Right lobe of liver (tissue), 6 donors: ENCODE results near the gene HIGD1B. TPM values are rescaled to one million over a fixed set of nuclear protein-coding genes. Genes with fewer than 3 reads are reported as not detected.

ENCODE experiments used
- ATAC-seq, 4 donors: fragments of 200-7000 bp; cut with Tn5 transposase; one replicate each; pipeline ENCODE4 v1.9.1; 2020; ENCODE audit warnings: mild to moderate bottlenecking in 4 of 4, moderate library complexity in 4 of 4
- DNase-seq, 3 donors: peaks; one replicate each; pipeline ENCODE4 v3.0.0-alpha.2; 2020
- H3K27ac ChIP-seq, 3 donors: fragments of 200-600 bp; one replicate each; pipeline ENCODE4 v1.8.0; 2022
- H3K27me3 ChIP-seq, 2 donors: fragments of 200-600 bp; one replicate each; pipeline ENCODE4 v1.8.0; 2022
- H3K36me3 ChIP-seq, 4 donors: fragments of 200-600 bp; sonication (generic) in 1 of 4; one replicate each; pipeline versions ENCODE4 v1.5.1 to v1.8.0; 2017 to 2022; ENCODE audit warnings: control low read depth in 1 of 4
- H3K4me1 ChIP-seq, 4 donors: fragments of 200-600 bp; sonication (generic) in 1 of 4; one replicate each; pipeline versions ENCODE4 v1.5.1 to v1.8.0; 2017 to 2022; ENCODE audit warnings: control low read depth in 1 of 4
- H3K4me3 ChIP-seq, 3 donors: fragments of 200-600 bp; one replicate each; pipeline ENCODE4 v1.8.0; 2022
- H3K9me3 ChIP-seq, 4 donors: fragments of 200-600 bp; sonication (generic) in 1 of 4; one replicate each; pipeline versions ENCODE4 v1.5.1 to v1.8.0; 2017 to 2022; ENCODE audit warnings: control low read depth in 1 of 4
- CTCF ChIP-seq, 4 donors: fragments of 200-600 bp in 3 of 4; fragments of 450-650 bp in 1 of 4; IDR thresholded peaks; one replicate each; pipeline versions ENCODE4 v1.5.1 to v1.8.0; 2016 to 2022; ENCODE audit warnings: antibody characterized with exemption in 4 of 4, mild to moderate bottlenecking in 2 of 4
- POLR2A ChIP-seq: fragments of 450-650 bp; IDR thresholded peaks from one replicate; pipeline ENCODE4 v1.6.1; 2017; ENCODE audit warnings: antibody characterized with exemption, mild to moderate bottlenecking
- WGBS: methylation state at CpG from one replicate; pipeline ENCODE4 v1.1.6; 2018; ENCODE audit warnings: low coverage, low lambda C conversion rate; ENCODE audit not compliant: insufficient coverage; ENCODE audit errors: missing lambda C conversion rate; 5-methylcytosine and 5-hydroxymethylcytosine counted together
- intact Hi-C, 2 donors: fragments of 100-400 bp; cut with DNase I; formaldehyde crosslinking; loops; one replicate each; pipeline versions ENCODE4 v1.11.2 to v1.14.1; 2022
- small RNA-seq, 2 experiments: library from RNA; depleted of rRNA; stranded (forward); fragments of <200 nt; gene quantifications; one replicate each; pipeline ENCODE3, GENCODE V24; 2016
- total RNA-seq, 6 experiments: library from RNA; depleted of rRNA in 2 of 6; stranded (reverse); fragments of >200 nt in 2 of 6; fragmentation: NEBNext Ultra II Directional in 3 of 6; extraction: Animal tissue kit (Norgen Biotek cat#: 25700) in 3 of 6; gene quantifications; one replicate each; pipeline versions ENCODE4 v1.1.0 to v1.2.4, GENCODE V29; 2016 to 2023
- donor health status: DM: no; HTN: yes; CAD: no.
- donor health status: DM: no; HTN: no; CAD: no.
- donor health status: DM: no; HTN: no; CAD: no.
- donor health status: DM: no; HTN: yes; CAD: no.
- donor health status: DM: no; HTN: yes; CAD: no.

Gene HIGD1B
- total RNA-seq, 6 experiments from 2014 or later = not detected

GRCh38 chr17:44892250-44892649, 44.6 kb downstream of the HIGD1B start:
- no peaks in the 10 kb centered on the region for H3K9me3 ChIP-seq
- intact Hi-C loops = no loop called here
- H3K36me3 ChIP-seq = peaks cover 2 to 17% (median 5%) of the 10 kb centered on the region in 4 donors
- no peak overlapping the region for H3K27ac ChIP-seq
- H3K27me3 ChIP-seq = no peaks in the 10 kb centered on the region
- H3K4me1 ChIP-seq = peaks cover 0 to 6% (median 0%) of the 10 kb centered on the region in 4 donors
- no peak for DNase-seq
- TF ChIP-seq CTCF (IDR thresholded peaks at IDR 0.05) = no peak
- no peak for TF ChIP-seq POLR2A
- H3K4me3 ChIP-seq = no peak overlapping the region
- no peak for ATAC-seq

- DNase-seq = no peak
- no peaks in the 10 kb centered on the region for H3K9me3 ChIP-seq
- H3K27me3 ChIP-seq = no peaks in the 10 kb centered on the region
- H3K4me3 ChIP-seq = no peak overlapping the region
- 95% methylated on average over 4 of the region's 4 CpGs for WGBS
- no peak overlapping the region for H3K27ac ChIP-seq
- H3K4me1 ChIP-seq = peaks cover 0 to 12% (median 5%) of the 10 kb centered on the region in 4 donors
- intact Hi-C loops = no loop called here
- TF ChIP-seq POLR2A = no peak
- TF ChIP-seq CTCF (IDR thresholded peaks at IDR 0.05) = no peak
- ATAC-seq = no peak
- H3K36me3 ChIP-seq = peaks cover 2 to 17% (median 5%) of the 10 kb centered on the region in 4 donors
Measured at GRCh38 chr17:44894642-44895041, 47.0 kb downstream of the HIGD1B start.

GRCh38 chr17:44898768-44899073, 51.0 kb downstream of the HIGD1B start:
- DNase-seq = no peak
- H3K4me1 ChIP-seq = peaks cover 0 to 14% (median 6%) of the 10 kb centered on the region in 4 donors
- no peak for TF ChIP-seq CTCF (IDR thresholded peaks at IDR 0.05)
- TF ChIP-seq POLR2A = no peak
- peaks cover 0 to 6% (median under 1%) of the 10 kb centered on the region in 4 donors for H3K36me3 ChIP-seq
- H3K4me3 ChIP-seq = peak overlapping the region; percentile 61 to 93 (median 86)
- intact Hi-C loops = no loop called here
- H3K9me3 ChIP-seq = no peaks in the 10 kb centered on the region
- no peaks in the 10 kb centered on the region for H3K27me3 ChIP-seq
- WGBS = 0% methylated on average over 7 of the region's 7 CpGs
- peak in 1 of 4 donors; percentile 62 for ATAC-seq
- peak overlapping the region; percentile 94 to 98 (median 95) for H3K27ac ChIP-seq

GRCh38 chr17:44899074-44899782, 51.5 kb downstream of the HIGD1B start, which contains the start of gene EFTUD2:
Gene EFTUD2, minus strand, starts transcription at chr17:44899445. Its CDS starts 4,924 bp downstream, at chr17:44894521.
- no peaks in the 10 kb centered on the region for H3K9me3 ChIP-seq
- TF ChIP-seq CTCF (IDR thresholded peaks at IDR 0.05) (peak in 1 of 4 donors; percentile 23), POLR2A (peak; percentile 48)

More at GRCh38 chr17:44899074-44899782, 51.5 kb downstream of the HIGD1B start, which contains the start of gene EFTUD2:
- H3K27me3 ChIP-seq = no peaks in the 10 kb centered on the region
- intact Hi-C loops = no loop called here
- DNase-seq (peak; percentile 91 to 92 (median 92)), ATAC-seq (peak; percentile 92 to 97 (median 95))
- WGBS = under 1% methylated on average over 33 of the region's 54 CpGs
- peaks cover 0 to 14% (median 6%) of the 10 kb centered on the region in 4 donors for H3K4me1 ChIP-seq
- peak within 1 kb of the TSS; percentile 61 to 93 (median 86) for H3K4me3 ChIP-seq
- peaks cover 0 to under 1% (median 0%) of the 10 kb centered on the region in 4 donors for H3K36me3 ChIP-seq
- H3K27ac ChIP-seq = peak within 1 kb of the TSS; percentile 94 to 98 (median 95)

Small RNA genes lying within 50 kb of the gene (small RNA-seq; reads per million reads assigned to genes)
- 0 reads per million in 2 experiments for gene RN7SL405P

Other genes with a start within 250 kb of the HIGD1B start
- not detected for gene MEIOC, start 191.4 kb upstream of the HIGD1B start, total RNA-seq
- gene CCDC43, start 158.1 kb upstream of the HIGD1B start, total RNA-seq = 1 to 10 TPM; 4.5 to 8.4 (median 5.6) TPM
- gene DBF4B, start 139.2 kb upstream of the HIGD1B start, total RNA-seq = 1 to 10 TPM in 5 of 6 experiments, under 1 TPM in 1; 0.81 to 2.3 (median 1.7) TPM
- gene ADAM11, start 88.9 kb upstream of the HIGD1B start, total RNA-seq = under 1 TPM in 4 of 6 experiments, not detected in 2; 0.04 to 0.12 (median 0.08) TPM
- gene GJC1, start 17.6 kb upstream of the HIGD1B start, total RNA-seq = under 1 TPM; 0.18 to 0.84 (median 0.33) TPM
- gene EFTUD2, start 51.6 kb downstream of the HIGD1B start, total RNA-seq = 10 to 100 TPM; 29.9 to 42.4 (median 35.1) TPM
- under 1 TPM; 0.18 to 0.50 (median 0.27) TPM for gene GFAP, start 67.6 kb downstream of the HIGD1B start, total RNA-seq
- gene KIF18B, start 99.9 kb downstream of the HIGD1B start, total RNA-seq = under 1 TPM; 0.20 to 0.99 (median 0.35) TPM
- under 1 TPM in 4 of 6 experiments, not detected in 2; 0.31 to 0.62 (median 0.38) TPM for gene C1QL1, start 120.4 kb downstream of the HIGD1B start, total RNA-seq
- 10 to 100 TPM; 13.2 to 20.6 (median 16.6) TPM for gene DCAKD, start 203.7 kb downstream of the HIGD1B start, total RNA-seq
- 10 to 100 TPM; 50.8 to 76.7 (median 72.0) TPM for gene NMT1, start 213.4 kb downstream of the HIGD1B start, total RNA-seq